ENCODE measurements around the gene MAP2K7. TPM values are rescaled to one million over a fixed set of nuclear protein-coding genes. Genes with fewer than 3 reads are reported as not detected.

MAP2K7 gene
- total RNA-seq, 1 experiment from 2014 or later: 59.1 TPM

DNA sequence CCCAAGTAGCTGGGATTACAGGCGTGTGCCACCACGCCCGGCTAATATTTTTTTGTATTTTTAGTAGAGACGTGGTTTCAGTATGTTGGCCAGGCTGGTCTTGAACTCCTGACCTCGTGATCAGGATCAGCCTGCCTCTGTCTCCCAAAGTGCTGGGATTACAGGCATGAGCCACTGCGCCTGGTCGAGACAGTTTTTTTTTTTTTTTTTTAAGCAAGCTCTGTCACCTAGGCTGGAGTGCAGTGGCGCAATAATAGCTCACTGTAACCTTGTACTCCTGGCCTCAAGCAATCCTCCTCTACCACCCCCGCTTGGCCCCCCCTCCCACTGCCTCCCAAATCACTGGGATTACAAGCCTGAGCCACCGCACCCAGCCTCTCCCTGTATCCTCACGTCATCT lies 6.4 kb upstream of the MAP2K7 start:
- TF ChIP-seq REST (IDR thresholded peaks at IDR 0.05; ENCODE audit: low read depth): no peak
- TF ChIP-seq, protein P1, sequence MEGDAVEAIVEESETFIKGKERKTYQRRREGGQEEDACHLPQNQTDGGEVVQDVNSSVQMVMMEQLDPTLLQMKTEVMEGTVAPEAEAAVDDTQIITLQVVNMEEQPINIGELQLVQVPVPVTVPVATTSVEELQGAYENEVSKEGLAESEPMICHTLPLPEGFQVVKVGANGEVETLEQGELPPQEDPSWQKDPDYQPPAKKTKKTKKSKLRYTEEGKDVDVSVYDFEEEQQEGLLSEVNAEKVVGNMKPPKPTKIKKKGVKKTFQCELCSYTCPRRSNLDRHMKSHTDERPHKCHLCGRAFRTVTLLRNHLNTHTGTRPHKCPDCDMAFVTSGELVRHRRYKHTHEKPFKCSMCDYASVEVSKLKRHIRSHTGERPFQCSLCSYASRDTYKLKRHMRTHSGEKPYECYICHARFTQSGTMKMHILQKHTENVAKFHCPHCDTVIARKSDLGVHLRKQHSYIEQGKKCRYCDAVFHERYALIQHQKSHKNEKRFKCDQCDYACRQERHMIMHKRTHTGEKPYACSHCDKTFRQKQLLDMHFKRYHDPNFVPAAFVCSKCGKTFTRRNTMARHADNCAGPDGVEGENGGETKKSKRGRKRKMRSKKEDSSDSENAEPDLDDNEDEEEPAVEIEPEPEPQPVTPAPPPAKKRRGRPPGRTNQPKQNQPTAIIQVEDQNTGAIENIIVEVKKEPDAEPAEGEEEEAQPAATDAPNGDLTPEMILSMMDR (IDR thresholded peaks at IDR 0.05 in 2 of 3, conservative IDR thresholded peaks at IDR 0.05 in 1 of 3; ENCODE audit: borderline replicate concordance in 1 of 3, insufficient read depth in 1 of 3, low read depth in 2 of 3, low read length in 2 of 3): no peak
- TF ChIP-seq SIN3A (IDR thresholded peaks at IDR 0.05; ENCODE audit: low read depth): no peak
- TF ChIP-seq SP1 (IDR thresholded peaks at IDR 0.05; ENCODE audit: low read depth): no peak
- TF ChIP-seq, protein P2, sequence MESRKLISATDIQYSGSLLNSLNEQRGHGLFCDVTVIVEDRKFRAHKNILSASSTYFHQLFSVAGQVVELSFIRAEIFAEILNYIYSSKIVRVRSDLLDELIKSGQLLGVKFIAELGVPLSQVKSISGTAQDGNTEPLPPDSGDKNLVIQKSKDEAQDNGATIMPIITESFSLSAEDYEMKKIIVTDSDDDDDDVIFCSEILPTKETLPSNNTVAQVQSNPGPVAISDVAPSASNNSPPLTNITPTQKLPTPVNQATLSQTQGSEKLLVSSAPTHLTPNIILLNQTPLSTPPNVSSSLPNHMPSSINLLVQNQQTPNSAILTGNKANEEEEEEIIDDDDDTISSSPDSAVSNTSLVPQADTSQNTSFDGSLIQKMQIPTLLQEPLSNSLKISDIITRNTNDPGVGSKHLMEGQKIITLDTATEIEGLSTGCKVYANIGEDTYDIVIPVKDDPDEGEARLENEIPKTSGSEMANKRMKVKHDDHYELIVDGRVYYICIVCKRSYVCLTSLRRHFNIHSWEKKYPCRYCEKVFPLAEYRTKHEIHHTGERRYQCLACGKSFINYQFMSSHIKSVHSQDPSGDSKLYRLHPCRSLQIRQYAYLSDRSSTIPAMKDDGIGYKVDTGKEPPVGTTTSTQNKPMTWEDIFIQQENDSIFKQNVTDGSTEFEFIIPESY (IDR thresholded peaks at IDR 0.05; ENCODE audit: extremely low read depth, insufficient replicate concordance, low read length): no peak
- TF ChIP-seq SRF (IDR thresholded peaks at IDR 0.05; ENCODE audit: low read depth): no peak
- TF ChIP-seq, protein P3, sequence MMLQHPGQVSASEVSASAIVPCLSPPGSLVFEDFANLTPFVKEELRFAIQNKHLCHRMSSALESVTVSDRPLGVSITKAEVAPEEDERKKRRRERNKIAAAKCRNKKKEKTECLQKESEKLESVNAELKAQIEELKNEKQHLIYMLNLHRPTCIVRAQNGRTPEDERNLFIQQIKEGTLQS (IDR thresholded peaks at IDR 0.05): no peak
- no peak for TF ChIP-seq JUND (IDR thresholded peaks at IDR 0.05)
- no peak for TF ChIP-seq ZNF274 (IDR thresholded peaks at IDR 0.05; ENCODE audit: low read depth, low read length)
- TF ChIP-seq POLR2AphosphoS5 (IDR thresholded peaks at IDR 0.05; ENCODE audit: low read depth, low read length): no peak
- no peak for TF ChIP-seq RAD21 (IDR thresholded peaks at IDR 0.05; ENCODE audit: low read depth)
- TF ChIP-seq TCF7L2 (IDR thresholded peaks at IDR 0.05; ENCODE audit: borderline replicate concordance, extremely low read depth, insufficient read depth, insufficient read length): no peak
- no peak for TF ChIP-seq MAX (IDR thresholded peaks at IDR 0.05)
- TF ChIP-seq FOSL1 (IDR thresholded peaks at IDR 0.05; ENCODE audit: low read depth): no peak
- no peak for TF ChIP-seq YY1 (IDR thresholded peaks at IDR 0.05; ENCODE audit: extremely low read depth, insufficient replicate concordance, low read depth, low read length)
- no peak for TF ChIP-seq CBX3 (IDR thresholded peaks at IDR 0.05; ENCODE audit: low read depth)
- no peak for TF ChIP-seq ZFX (IDR thresholded peaks at IDR 0.05)
- H3K9me2 ChIP-seq (ENCODE audit: insufficient read depth): no peaks in the 10 kb centered on the region
- intact Hi-C loops (cut with micrococcal nuclease): no loop called here
- H2AFZ ChIP-seq (ENCODE audit: low read depth, low read length, poor library complexity, severe bottlenecking): no peak overlapping the region
- DNase-seq (ENCODE audit: low read depth, low spot score): no peak
- peaks cover 0 to 9% of the 10 kb centered on the region in 2 experiments; a peak in 2 of 4 replicates for H3K36me3 ChIP-seq (ENCODE audit: control insufficient read depth in 1 of 2, insufficient read depth in 2 of 2, low read length in 2 of 2)
- no peak for ATAC-seq
- no peaks in the 10 kb centered on the region for H3K27me3 ChIP-seq (ENCODE audit: insufficient read depth, low read length)
- H4K20me1 ChIP-seq (ENCODE audit: insufficient read depth): no peaks in the 10 kb centered on the region
- H3K4me2 ChIP-seq (ENCODE audit: low read length): no peak overlapping the region
- no peak overlapping the region for H3K4me3 ChIP-seq (replicated peaks in 1 of 2; ENCODE audit: low read depth in 1 of 2, low read length in 2 of 2)
- H3K9me3 ChIP-seq (ENCODE audit: control insufficient read depth in 1 of 2, insufficient read depth in 1 of 2, low read depth in 1 of 2, low read length in 2 of 2): no peaks in the 10 kb centered on the region
- ChIA-PET CTCF (no interaction called here), RAD21 (ENCODE audit: low non-redundant PET in 1 of 2, low total read pairs in 2 of 2, uncharacterized antibody in 2 of 2, unreplicated experiment in 2 of 2) (no interaction called here), POLR2A (no interaction called here)
- no TSS peak for BruUV-seq (replicated peaks)
- H3K79me2 ChIP-seq (ENCODE audit: insufficient read depth, low read length): peaks cover 12% of the 10 kb centered on the region
- H3K27ac ChIP-seq (ENCODE audit: low read depth, low read length): no peak overlapping the region
- H3K9ac ChIP-seq (ENCODE audit: low read length): no peak overlapping the region
- H3K4me1 ChIP-seq (ENCODE audit: control insufficient read depth in 1 of 2, insufficient read depth in 2 of 2, low read length in 2 of 2): peaks cover 0 to 6% of the 10 kb centered on the region in 2 experiments; a peak in 2 of 4 replicates

Data from HCT116 (cell line).